SW480 (cell line): ENCODE data around the gene TLK2.
"Not testable (repeated sequence)": the region's sequence is repeated elsewhere in the genome, so short reads cannot be mapped to it uniquely, and the experiment has no call there.

Experiments
- DNase-seq: peaks from one replicate; pipeline ENCODE4 v3.0.0-alpha.2; 2016; ENCODE audit warnings: low spot score

TLK2 gene

GRCh38 chr17:62603783-62604182 is 125.2 kb downstream of the TLK2 start:
- not testable (repeated sequence) for DNase-seq

DNA sequence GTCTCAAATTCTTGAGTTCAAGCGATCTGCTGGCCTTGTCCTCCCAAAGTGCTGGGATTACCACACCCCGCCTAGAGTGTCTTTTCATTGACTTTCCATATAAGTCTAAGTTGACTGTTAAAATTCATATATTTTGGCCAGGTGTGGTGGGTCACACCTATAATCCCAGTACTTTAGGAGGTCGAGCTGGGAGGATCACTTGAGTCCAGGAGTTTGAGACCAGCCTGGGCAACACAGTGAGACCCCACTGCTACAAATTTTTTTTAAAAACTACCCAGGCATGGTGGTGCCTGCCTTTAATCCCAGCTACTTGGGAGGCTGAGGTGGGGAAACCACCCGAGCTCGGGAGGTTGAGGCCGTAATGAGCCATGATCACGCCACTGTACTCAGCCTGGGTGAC is 127.0 kb downstream of the TLK2 start:
- DNase-seq: no peak

DNA sequence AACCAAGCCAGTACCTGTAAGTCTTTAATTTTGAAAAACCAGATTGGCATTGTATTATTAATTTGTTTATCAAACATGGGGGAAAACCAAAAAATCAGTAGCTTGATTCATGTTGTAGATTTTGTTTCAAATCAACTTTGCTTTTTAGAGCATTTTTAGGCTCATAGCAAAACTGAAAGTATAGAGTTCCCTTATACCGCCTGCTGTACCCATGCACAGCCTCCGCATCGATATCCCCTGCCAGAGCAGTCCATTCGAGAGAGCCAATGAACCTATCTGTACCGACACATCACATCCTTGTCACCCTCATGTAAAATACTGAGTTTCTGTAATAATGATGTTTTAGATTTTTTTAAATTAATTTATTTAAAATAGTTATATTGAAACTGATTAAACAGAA is 132.7 kb downstream of the TLK2 start:
- no peak for DNase-seq

GRCh38 chr17:62611728-62612127 is 133.1 kb downstream of the TLK2 start:
- no peak for DNase-seq

DNA sequence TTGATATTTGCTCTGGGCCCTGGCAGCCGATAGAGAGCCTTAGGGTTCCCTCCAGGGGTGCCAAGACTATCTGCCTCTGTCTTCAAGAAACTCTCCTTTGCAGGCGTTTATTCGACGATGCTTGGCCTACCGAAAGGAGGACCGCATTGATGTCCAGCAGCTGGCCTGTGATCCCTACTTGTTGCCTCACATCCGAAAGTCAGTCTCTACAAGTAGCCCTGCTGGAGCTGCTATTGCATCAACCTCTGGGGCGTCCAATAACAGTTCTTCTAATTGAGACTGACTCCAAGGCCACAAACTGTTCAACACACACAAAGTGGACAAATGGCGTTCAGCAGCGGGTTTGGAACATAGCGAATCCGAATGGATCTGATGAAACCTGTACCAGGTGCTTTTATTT is 133.7 kb downstream of the TLK2 start:
- DNase-seq: not testable (repeated sequence)

GRCh38 chr17:62613095-62613494 is 134.5 kb downstream of the TLK2 start:
- not testable (repeated sequence) for DNase-seq

DNA sequence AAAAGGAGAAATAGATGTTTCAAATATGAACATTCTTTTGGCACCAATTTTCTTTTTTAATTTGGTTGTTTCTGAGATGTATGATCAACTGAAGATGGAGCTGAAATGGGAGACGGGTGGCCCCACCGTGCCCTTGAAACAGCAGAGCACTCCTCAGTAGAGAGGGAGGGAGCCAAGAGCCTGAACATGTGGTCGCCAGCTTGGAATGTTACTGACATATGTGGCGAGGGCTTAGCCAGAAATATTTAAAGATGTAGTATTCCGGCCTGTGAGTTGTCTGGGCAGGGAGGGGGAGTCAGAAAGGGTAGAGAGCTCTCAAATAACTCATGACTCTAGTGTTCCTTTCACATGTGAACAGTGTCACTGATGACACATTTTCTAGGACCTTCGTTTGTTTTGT is 135.5 kb downstream of the TLK2 start:
- DNase-seq: no peak

GRCh38 chr17:62615503-62615902 is 136.9 kb downstream of the TLK2 start:
- no peak for DNase-seq

- no peak for DNase-seq
These were observed 138.6 kb downstream of the TLK2 start for GRCh38 chr17:62616993-62617893.

DNA sequence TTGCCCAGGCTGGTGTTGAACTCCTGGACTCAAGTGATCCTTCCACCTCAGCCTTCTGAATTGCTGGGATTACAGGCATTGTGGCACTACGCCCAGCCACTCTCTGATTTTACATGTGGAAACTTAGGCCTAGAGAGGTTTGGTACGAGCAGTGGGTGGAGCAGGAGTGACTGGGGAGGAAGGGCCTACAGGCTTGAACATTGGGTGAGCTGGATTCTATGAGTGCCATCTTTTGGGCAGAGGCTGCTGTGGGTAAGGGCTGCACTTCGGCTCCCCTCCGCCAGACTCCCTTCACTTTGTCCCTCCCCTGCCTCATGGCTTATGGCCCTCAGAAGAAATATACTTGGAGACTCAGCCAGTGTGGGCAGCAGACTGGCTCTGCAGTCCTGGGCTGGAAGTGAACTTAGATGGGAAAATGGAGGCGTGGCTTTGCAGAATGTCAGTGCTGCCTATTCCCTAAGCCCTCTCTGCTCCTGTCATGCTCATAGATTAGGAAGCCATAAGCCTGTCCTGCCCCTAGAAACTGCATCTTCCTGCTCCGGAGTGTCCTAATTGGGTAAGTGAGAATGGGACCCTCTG is 139.4 kb downstream of the TLK2 start:
- no peak for DNase-seq

- DNase-seq: no peak
These were observed 140.2 kb downstream of the TLK2 start for GRCh38 chr17:62618647-62619416.

DNA sequence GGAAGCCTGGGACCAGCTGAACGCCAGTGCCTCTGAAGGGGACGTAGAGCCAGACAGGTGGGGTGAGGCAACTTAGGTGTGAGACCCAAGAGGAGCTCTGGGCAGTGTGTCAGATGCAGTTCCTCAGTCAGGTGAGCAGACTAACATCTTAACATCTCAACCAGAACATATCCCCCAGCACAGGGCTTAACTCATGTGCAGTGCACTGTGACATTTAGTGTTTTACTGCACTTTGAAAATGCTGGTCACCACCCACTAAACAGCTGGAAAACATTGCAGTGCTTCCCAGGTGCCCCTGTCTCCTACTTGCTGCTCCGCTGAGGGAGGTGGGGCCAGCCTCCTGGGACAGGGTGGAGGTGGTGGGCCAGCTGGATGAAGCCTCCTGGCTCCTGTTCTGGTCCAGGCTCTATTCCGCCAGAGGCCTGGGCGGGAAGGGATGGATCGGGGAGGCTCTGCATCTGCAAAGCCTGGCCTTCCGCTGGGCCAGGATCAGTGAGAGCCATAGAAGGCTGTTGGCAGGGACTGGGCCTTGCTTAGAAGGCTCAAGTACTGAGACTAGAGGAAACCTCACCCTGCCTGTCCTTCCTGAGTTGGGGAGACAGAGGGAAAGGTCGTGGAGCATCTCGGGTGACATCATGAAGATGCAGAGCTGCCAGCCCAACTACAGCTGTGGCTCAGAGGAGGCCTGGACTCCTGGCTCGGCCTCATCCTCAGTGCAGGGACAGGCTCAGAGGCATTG is 141.0 kb downstream of the TLK2 start:
- no peak for DNase-seq

DNA sequence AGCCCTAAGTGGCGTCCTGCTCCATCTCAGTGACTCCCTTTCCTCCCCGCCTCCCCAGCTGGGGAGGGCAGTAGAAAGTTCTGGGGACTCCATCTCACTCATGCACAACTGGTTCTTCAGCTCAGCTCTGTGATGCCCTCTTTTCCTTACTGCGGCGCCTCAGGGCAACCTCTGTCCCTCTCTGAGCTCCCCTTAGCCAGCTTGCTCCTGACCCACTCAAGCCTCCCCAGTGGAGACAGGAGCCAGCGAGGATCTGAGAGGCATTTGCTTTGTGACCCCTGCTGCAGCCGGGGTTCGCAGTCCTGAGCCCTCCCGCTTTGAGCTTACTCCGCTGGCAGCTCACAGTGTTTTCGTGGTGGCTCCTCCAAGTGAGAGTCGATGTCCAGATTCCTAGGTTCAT is 142.6 kb downstream of the TLK2 start:
- no peak for DNase-seq

DNA sequence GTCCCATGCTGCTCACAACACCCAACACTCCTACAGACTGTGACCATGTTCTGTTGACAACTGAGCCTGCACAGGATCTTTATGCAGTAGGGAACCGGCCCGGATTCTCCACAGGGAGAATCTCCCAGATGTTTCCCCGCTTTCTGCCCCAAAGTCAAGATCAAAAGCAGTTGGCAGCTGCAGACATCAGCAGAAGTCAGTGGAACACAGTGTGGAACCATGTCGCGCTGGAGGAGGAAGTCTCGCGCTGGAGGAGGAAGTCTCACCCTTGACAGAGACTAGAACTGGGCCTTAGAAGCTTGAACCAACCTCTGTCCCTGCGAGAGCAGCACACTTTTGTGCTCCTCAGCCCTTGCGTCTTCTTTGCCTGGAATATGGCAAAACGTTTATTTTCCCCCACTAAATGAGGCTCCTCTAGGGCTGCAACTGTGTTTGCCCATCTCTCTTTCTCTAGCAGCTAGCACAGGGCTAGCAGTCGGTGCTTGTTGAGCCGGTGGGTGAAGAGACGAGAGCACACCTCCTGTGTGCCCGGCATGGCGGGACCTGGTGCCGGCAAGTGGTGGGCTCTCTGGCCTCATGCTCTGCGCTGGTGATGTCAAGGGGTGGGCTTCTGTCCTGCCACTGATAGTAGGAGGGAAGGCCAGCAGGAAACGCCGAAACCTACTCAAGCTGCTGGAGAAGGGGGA is 146.7 kb downstream of the TLK2 start:
- DNase-seq: no peak

DNA sequence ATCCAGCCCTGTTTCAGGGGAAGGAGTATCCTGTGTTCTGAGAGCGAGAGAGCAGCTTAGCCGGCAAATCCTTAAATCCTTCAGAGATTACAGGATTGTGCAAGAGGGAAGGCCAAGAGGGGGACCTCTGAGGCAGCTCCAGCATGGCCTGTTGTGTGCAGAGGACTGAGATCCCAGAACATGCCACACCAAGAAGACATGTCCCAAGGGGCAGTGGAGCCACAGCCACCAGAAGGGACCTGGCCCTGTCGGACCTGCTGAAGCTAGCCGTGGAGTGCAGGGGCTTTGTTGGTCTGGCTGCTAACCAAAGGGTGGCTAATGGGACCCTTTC is 147.2 kb downstream of the TLK2 start:
- no peak for DNase-seq

DNA sequence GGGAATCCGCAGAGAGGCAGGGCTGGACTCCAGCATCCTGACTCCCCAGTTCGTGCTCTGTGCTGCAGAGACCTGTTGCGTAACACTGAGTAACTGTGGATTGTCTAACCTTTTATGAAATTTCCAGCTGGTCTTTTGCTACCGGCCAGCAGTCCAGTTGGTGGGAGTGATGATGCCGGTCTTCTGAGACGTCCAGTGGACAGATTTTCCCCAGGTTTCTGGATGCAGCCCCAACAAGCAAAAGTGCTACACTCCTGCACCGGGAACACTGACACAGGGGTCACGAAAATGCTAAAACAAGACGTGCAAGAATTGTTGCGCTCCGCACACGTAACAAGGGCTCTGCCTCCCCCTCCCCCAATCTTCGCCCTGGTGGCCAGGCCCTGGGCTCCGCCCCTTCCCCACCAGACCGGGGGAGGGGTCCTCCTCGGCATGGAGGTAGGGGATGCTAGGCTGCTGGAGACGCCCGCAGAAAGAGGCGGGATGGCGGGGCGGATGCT is 148.1 kb downstream of the TLK2 start:
- DNase-seq: no peak

- peak; percentile 47 for DNase-seq
These were observed 148.7 kb downstream of the TLK2 start, which contains the start of gene MRC2 for GRCh38 chr17:62627219-62627903. MRC2 (plus strand) TSS chr17:62627670; CDS start chr17:62627803, 133 bp downstream.

- DNase-seq: no peak
These were observed 149.4 kb downstream of the TLK2 start for GRCh38 chr17:62627904-62628633.

DNA sequence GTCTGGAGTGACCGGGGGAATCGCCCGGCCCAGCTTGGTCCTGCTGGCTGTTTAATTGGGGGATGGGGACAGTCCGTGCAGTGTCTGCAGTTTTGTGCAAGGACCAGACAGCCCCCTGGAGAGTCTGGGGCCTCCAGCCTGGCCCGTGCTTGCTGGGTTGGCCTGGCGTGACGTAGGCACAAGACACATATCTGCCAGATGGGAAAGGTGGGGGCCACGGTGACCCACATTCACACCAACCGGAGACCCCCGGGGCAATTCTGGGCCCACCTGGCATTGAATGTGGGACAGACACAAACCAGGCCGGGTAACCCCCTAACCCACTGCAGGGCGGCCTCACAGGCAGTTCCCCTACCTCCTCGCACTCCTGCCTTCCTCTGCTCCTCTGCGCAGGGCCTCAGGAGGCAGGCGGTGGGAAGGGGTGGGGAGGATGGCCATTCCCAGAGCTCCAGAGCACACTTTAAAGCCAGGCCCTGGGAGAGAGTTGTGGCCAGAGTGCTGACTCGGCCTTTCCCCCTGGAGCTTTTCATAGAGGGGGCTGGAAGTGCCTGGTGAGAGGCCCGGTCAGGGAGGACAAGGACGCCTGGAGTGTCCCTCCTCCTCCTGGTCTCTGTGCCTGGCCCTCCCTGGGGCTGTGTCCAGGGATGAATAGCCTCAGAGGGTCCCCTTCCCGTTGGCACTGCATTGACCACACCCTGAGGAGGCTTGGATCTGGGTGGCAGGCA is 150.4 kb downstream of the TLK2 start:
- no peak for DNase-seq
